Ovary (tissue), 9 donors: ENCODE data around the gene RIN3. TPM values are rescaled to one million over a fixed set of nuclear protein-coding genes. Genes with fewer than 3 reads are reported as not detected.

Experiments
- DNase-seq, 5 donors: peaks; one replicate each; pipeline ENCODE4 v3.0.0-alpha.2; 2019 to 2020
- H3K27ac ChIP-seq, 2 donors: fragments of 200-600 bp; one replicate each; pipeline versions ENCODE4 v1.5.1 to v1.8.0; 2019 to 2022
- H3K27me3 ChIP-seq: fragments of 200-600 bp; one replicate; pipeline ENCODE4 v1.8.0; 2022
- H3K36me3 ChIP-seq: fragments of 200-600 bp; sonication (generic); one replicate; pipeline ENCODE4 v1.5.1; 2019
- H3K4me1 ChIP-seq: one replicate; pipeline ENCODE4 v1.8.1; 2013; ENCODE audit warnings: mild to moderate bottlenecking, moderate library complexity; ENCODE audit not compliant: insufficient read depth
- H3K4me3 ChIP-seq: fragments of 200-600 bp; sonication (generic); one replicate; pipeline ENCODE4 v1.5.1; 2017
- H3K9me3 ChIP-seq, 2 donors: fragments of 200-600 bp in 1 of 2; sonication (generic) in 1 of 2; one replicate each; pipeline versions ENCODE4 v1.5.1 to v1.8.1; 2013 to 2019; ENCODE audit warnings: mild to moderate bottlenecking in 1 of 2, moderate library complexity in 1 of 2
- EP300 ChIP-seq: sonication (generic); formaldehyde crosslinking; IDR thresholded peaks from one replicate; pipeline ENCODE4 v1.6.1; 2017; ENCODE audit warnings: antibody characterized with exemption
- POLR2A ChIP-seq: fragments of 450-650 bp; IDR thresholded peaks from one replicate; pipeline ENCODE4 v1.6.1; 2017; ENCODE audit warnings: antibody characterized with exemption, mild to moderate bottlenecking, moderate library complexity
- WGBS, 3 donors: extraction: QIAGEN DNeasy Blood & Tissue Kit in 1 of 3; methylation state at CpG; one replicate each; pipeline versions ENCODE4 v1.1.5 to v1.1.7; 2013 to 2017; 5-methylcytosine and 5-hydroxymethylcytosine counted together
- intact Hi-C, 4 donors: fragments of 100-400 bp; cut with DNase I; formaldehyde crosslinking; loops; one replicate each; pipeline versions ENCODE4 v1.11.0 to v1.15.1; 2022 to 2023
- polyA plus RNA-seq, 2 donors: library from polyadenylated mRNA; stranded (reverse); fragments of 200-250 nt in 1 of 2; fragments of 350-450 nt in 1 of 2; fragmentation: Illumina TruSeq in 1 of 2; extraction: RNeasy Lipid Tissue Mini Kit (QIAGEN cat#74804) in 1 of 2; gene quantifications; one replicate each; pipeline ENCODE4 v1.2.3, GENCODE V29; 2013 to 2014
- total RNA-seq, 7 donors: library from RNA; depleted of rRNA in 2 of 7; stranded (reverse); fragments of >200 nt in 2 of 7; fragmentation: NEBNext Ultra II Directional in 3 of 7; extraction: Animal tissue kit (Norgen Biotek cat#: 25700) in 3 of 7; gene quantifications; one replicate each; pipeline versions ENCODE4 v1.1.0 to v1.2.4, GENCODE V29; 2016 to 2023
- TF ChIP-seq, protein P1 (sequence below), 3 donors: fragments of 450-650 bp in 2 of 3; fragments of 200-600 bp in 1 of 3; IDR thresholded peaks; one replicate each; pipeline versions ENCODE4 v1.5.1 to v1.8.0; 2016 to 2022; ENCODE audit warnings: antibody characterized with exemption in 3 of 3, mild to moderate bottlenecking in 1 of 3
- donor health status: DM: no; HTN: no; CAD: no; lungs with moderate emphysema.
- donor health status: DM: no; HTN: no; CAD: no.
- donor health status: Bipolar disorder and iron deficiency.
- donor health status: DM: yes; HTN: yes; CAD: no.
- donor health status: DM: no; HTN: no; CAD: no.
- donor health status: DM: yes; HTN: yes; CAD: no.

The RIN3 gene
- total and polyA plus RNA-seq, 9 donors: 3.8 to 27.9 (median 13.9) TPM

- no peaks in the 10 kb centered on the region for H3K27me3 ChIP-seq
- intact Hi-C loops: loop anchor here in 1 of 4 donors (10.0 kb wide), 2 partner anchors 346 to 536 kb away; partner anchors contain the start of gene SLC24A4
- H3K36me3 ChIP-seq: no peaks in the 10 kb centered on the region
Measured at GRCh38 chr14:92670643-92671366, 157.2 kb downstream of the RIN3 start.

DNA sequence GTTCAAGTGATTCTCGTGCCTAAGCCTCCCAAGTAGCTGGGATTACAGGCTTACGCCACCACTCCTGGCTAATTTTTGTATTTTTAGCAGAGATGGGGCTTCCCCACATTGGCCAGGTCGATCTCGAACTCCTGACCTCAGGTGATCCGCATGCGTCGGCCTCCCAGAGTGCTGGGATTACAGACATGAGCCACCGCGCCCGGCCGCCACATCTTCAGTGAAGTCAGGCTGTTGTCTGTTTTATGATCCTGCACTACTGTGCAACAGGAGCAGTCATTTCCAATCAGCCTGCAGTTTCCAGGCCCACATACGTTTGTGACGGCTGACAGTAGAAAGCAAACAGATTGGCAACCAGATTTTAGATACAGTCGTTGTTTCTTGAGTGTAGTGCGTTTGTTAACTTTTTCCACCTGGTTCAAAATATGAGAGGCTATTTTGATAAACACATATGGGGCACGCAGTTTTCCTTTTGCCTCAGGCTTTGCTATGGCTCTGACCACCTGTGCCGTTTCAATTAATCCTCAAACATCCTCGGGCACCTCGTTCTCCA lies 160.1 kb downstream of the RIN3 start:
- H3K4me1 ChIP-seq: no peaks in the 10 kb centered on the region
- DNase-seq: no peak
- intact Hi-C loops: loop anchor here in 1 of 4 donors (10.0 kb wide), 2 partner anchors 349 to 539 kb away; partner anchors contain the start of gene SLC24A4
- no peak overlapping the region for H3K27ac ChIP-seq
- no peak overlapping the region for H3K4me3 ChIP-seq
- no peaks in the 10 kb centered on the region for H3K27me3 ChIP-seq
- H3K36me3 ChIP-seq: no peaks in the 10 kb centered on the region
- TF ChIP-seq EP300 (no peak), POLR2A (no peak)
- TF ChIP-seq, protein P1, sequence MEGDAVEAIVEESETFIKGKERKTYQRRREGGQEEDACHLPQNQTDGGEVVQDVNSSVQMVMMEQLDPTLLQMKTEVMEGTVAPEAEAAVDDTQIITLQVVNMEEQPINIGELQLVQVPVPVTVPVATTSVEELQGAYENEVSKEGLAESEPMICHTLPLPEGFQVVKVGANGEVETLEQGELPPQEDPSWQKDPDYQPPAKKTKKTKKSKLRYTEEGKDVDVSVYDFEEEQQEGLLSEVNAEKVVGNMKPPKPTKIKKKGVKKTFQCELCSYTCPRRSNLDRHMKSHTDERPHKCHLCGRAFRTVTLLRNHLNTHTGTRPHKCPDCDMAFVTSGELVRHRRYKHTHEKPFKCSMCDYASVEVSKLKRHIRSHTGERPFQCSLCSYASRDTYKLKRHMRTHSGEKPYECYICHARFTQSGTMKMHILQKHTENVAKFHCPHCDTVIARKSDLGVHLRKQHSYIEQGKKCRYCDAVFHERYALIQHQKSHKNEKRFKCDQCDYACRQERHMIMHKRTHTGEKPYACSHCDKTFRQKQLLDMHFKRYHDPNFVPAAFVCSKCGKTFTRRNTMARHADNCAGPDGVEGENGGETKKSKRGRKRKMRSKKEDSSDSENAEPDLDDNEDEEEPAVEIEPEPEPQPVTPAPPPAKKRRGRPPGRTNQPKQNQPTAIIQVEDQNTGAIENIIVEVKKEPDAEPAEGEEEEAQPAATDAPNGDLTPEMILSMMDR (IDR thresholded peaks at IDR 0.05): no peak
- no peaks in the 10 kb centered on the region for H3K9me3 ChIP-seq
- 76 to 84% (median 76%) methylated on average over 19 of the region's 19 CpGs for WGBS, 3 donors

More at GRCh38 chr14:92670643-92671366, 157.2 kb downstream of the RIN3 start:
- Histone ChIP-seq H3K4me3 (no peak overlapping the region), H3K4me1 (no peaks in the 10 kb centered on the region), H3K27ac (no peak overlapping the region), H3K9me3 (no peaks in the 10 kb centered on the region)
- WGBS, 3 donors: 60 to 69% (median 65%) methylated on average over 9 of the region's 9 CpGs
- TF ChIP-seq EP300 (no peak), POLR2A (no peak)
- TF ChIP-seq, protein P1 (IDR thresholded peaks at IDR 0.05): no peak
- DNase-seq: no peak

DNA sequence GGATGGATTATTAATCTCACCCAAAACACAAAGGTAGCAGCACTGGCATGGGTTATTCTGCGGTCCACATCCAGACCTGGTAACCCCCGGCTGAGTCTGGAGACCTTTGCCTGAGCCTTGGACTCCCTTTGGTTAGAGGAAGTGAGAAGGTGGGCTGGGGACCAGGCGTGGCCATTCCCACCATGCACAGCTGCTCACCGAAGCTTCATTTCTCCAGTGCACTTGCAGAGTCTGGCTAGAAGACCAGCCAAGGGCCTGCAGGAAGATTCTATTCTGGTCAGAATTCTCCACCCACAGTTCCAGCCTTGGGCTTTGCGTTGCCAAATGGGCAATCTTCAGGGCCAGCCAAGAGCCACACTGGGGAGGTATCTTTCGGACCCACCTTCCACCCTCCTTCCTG lies 161.8 kb downstream of the RIN3 start:
- WGBS, 3 donors: 88 to 92% (median 90%) methylated on average over 6 of the region's 6 CpGs
- no peak for DNase-seq

GRCh38 chr14:92675976-92676375 lies 162.4 kb downstream of the RIN3 start:
- intact Hi-C loops: loop anchor here in 1 of 4 donors (10.0 kb wide), 2 partner anchors 351 to 541 kb away; partner anchors contain the start of gene SLC24A4
- H3K4me1 ChIP-seq: no peaks in the 10 kb centered on the region
- TF ChIP-seq EP300 (no peak), POLR2A (no peak)
- TF ChIP-seq, protein P1 (IDR thresholded peaks at IDR 0.05): no peak
- no peak overlapping the region for H3K27ac ChIP-seq
- WGBS, 3 donors: 63 to 72% (median 68%) methylated on average over 9 of the region's 9 CpGs
- DNase-seq: peak in 1 of 5 donors; percentile 19
- no peak overlapping the region for H3K4me3 ChIP-seq
- H3K9me3 ChIP-seq: no peaks in the 10 kb centered on the region
- H3K36me3 ChIP-seq: no peaks in the 10 kb centered on the region
- H3K27me3 ChIP-seq: no peaks in the 10 kb centered on the region

More for the DNA sequence above, 161.8 kb downstream of the RIN3 start:
- Histone ChIP-seq H3K36me3 (no peaks in the 10 kb centered on the region), H3K27ac (no peak overlapping the region), H3K9me3 (no peaks in the 10 kb centered on the region), H3K4me1 (no peaks in the 10 kb centered on the region), H3K4me3 (no peak overlapping the region), H3K27me3 (no peaks in the 10 kb centered on the region)
- TF ChIP-seq, protein P1 (IDR thresholded peaks at IDR 0.05): no peak
- TF ChIP-seq POLR2A: no peak
- TF ChIP-seq EP300: no peak
- intact Hi-C loops: loop anchor here in 1 of 4 donors (10.0 kb wide), 2 partner anchors 351 to 541 kb away; partner anchors contain the start of gene SLC24A4
